Astrocyte (in vitro differentiated cells and primary cell): ENCODE measurements around the gene ESYT3. TPM values are rescaled to one million over a fixed set of nuclear protein-coding genes. Genes with fewer than 3 reads are reported as not detected.

Experiments
- DNase-seq: peaks from one replicate; pipeline ENCODE4 v3.0.0-alpha.2; 2010; ENCODE audit warnings: low read depth
- FAIRE-seq: peaks from 2 replicates; lab custom pipeline; 2011; peaks lifted over from hg19 to GRCh38; lab: Jason Lieb, UNC
- H2AFZ ChIP-seq: 2 replicates; pipeline ENCODE4 v1.6.0; 2012; ENCODE audit warnings: low read depth, low read length, inconsistent platforms
- H3K27ac ChIP-seq: 2 replicates; pipeline ENCODE4 v1.5.1; 2011; ENCODE audit warnings: low read depth, low read length, inconsistent platforms
- H3K27me3 ChIP-seq: 2 replicates; pipeline ENCODE4 v1.6.0; 2011; ENCODE audit warnings: low read length, inconsistent platforms; ENCODE audit not compliant: insufficient read depth
- H3K36me3 ChIP-seq: 2 replicates; pipeline ENCODE4 v1.5.1; 2011; ENCODE audit warnings: low read length, inconsistent platforms; ENCODE audit not compliant: insufficient read depth
- H3K4me1 ChIP-seq: 2 replicates; pipeline ENCODE4 v1.5.1; 2011; ENCODE audit warnings: low read length, inconsistent platforms; ENCODE audit not compliant: insufficient read depth
- H3K4me2 ChIP-seq: 2 replicates; pipeline ENCODE4 v1.6.0; 2012; ENCODE audit warnings: low read length, inconsistent platforms
- H3K4me3 ChIP-seq: 2 replicates; pipeline ENCODE4 v1.5.1; 2011; ENCODE audit warnings: low read depth, mild to moderate bottlenecking, low read length, inconsistent platforms; ENCODE audit not compliant: insufficient read depth
- H3K79me2 ChIP-seq: 2 replicates; pipeline ENCODE4 v1.6.0; 2012; ENCODE audit warnings: mild to moderate bottlenecking, low read length, inconsistent platforms; ENCODE audit not compliant: insufficient read depth
- H3K9ac ChIP-seq: 2 replicates; pipeline ENCODE4 v1.6.0; 2012; ENCODE audit warnings: mild to moderate bottlenecking, low read length, inconsistent platforms
- H3K9me3 ChIP-seq: 2 replicates; pipeline ENCODE4 v1.5.1; 2012; ENCODE audit warnings: low read depth, mild to moderate bottlenecking, low read length, inconsistent platforms; ENCODE audit not compliant: insufficient read depth
- H4K20me1 ChIP-seq: 2 replicates; pipeline ENCODE4 v1.6.0; 2012; ENCODE audit warnings: low read length, inconsistent platforms; ENCODE audit not compliant: insufficient read depth
- H3K27ac Mint-ChIP-seq: one replicate; pipeline ENCODE4 v1.8.0; 2021; ENCODE audit warnings: mild to moderate bottlenecking, mixed read lengths; ENCODE audit not compliant: unreplicated experiment
- H3K27me3 Mint-ChIP-seq: one replicate; pipeline ENCODE4 v1.8.0; 2021; ENCODE audit warnings: low read depth, mixed read lengths; ENCODE audit not compliant: unreplicated experiment
- H3K36me3 Mint-ChIP-seq: one replicate; pipeline ENCODE4 v1.8.0; 2021; ENCODE audit warnings: low read depth, mixed read lengths; ENCODE audit not compliant: unreplicated experiment
- H3K4me1 Mint-ChIP-seq: one replicate; pipeline ENCODE4 v1.8.0; 2021; ENCODE audit warnings: low read depth, mixed read lengths; ENCODE audit not compliant: unreplicated experiment
- H3K4me3 Mint-ChIP-seq: one replicate; pipeline ENCODE4 v1.8.0; 2021; ENCODE audit warnings: mild to moderate bottlenecking, moderate library complexity, mixed read lengths; ENCODE audit not compliant: unreplicated experiment
- H3K9me3 Mint-ChIP-seq: one replicate; pipeline ENCODE4 v1.8.0; 2021; ENCODE audit warnings: mild to moderate bottlenecking, mixed read lengths; ENCODE audit not compliant: unreplicated experiment
- CTCF ChIP-seq: IDR thresholded peaks from 2 replicates; pipeline ENCODE4 v1.5.1; 2011; ENCODE audit warnings: low read depth, mild to moderate bottlenecking, inconsistent platforms, low read length, moderate library complexity; ENCODE audit not compliant: insufficient read depth
- EZH2 ChIP-seq: IDR thresholded peaks from 2 replicates; pipeline ENCODE4 v1.6.1; 2012; ENCODE audit warnings: mild to moderate bottlenecking, low read length, inconsistent platforms; ENCODE audit not compliant: insufficient read depth
- total RNA-seq: library from RNA; stranded (reverse); gene quantifications from 2 replicates; pipeline ENCODE4 v1.2.1, GENCODE V29; 2021

Gene ESYT3
- total RNA-seq, 1 donor from 2014 or later = 2.0 TPM

- Histone ChIP-seq H3K4me3 (no peak overlapping the region), H3K9ac (no peak overlapping the region), H2AFZ (no peak overlapping the region), H3K4me2 (no peak overlapping the region), H3K4me1 (peaks cover 13% of the 10 kb centered on the region), H4K20me1 (no peaks in the 10 kb centered on the region), H3K36me3 (no peaks in the 10 kb centered on the region), H3K27me3 (no peaks in the 10 kb centered on the region), H3K27ac (no peak overlapping the region), H3K9me3 (no peaks in the 10 kb centered on the region), H3K79me2 (no peaks in the 10 kb centered on the region)
- DNase-seq (no peak), FAIRE-seq (no peak)
- H3K4me3 Mint-ChIP-seq = no peak overlapping the region
- no peaks in the 10 kb centered on the region for H3K27me3 Mint-ChIP-seq
- H3K27ac Mint-ChIP-seq = no peak overlapping the region
- H3K36me3 Mint-ChIP-seq = no peaks in the 10 kb centered on the region
- no peaks in the 10 kb centered on the region for H3K9me3 Mint-ChIP-seq
- H3K4me1 Mint-ChIP-seq = peaks cover 49% of the 10 kb centered on the region
- TF ChIP-seq CTCF (no peak), EZH2 (no peak)
Measured at GRCh38 chr3:138445236-138445635, 10.8 kb downstream of the ESYT3 start.

DNA sequence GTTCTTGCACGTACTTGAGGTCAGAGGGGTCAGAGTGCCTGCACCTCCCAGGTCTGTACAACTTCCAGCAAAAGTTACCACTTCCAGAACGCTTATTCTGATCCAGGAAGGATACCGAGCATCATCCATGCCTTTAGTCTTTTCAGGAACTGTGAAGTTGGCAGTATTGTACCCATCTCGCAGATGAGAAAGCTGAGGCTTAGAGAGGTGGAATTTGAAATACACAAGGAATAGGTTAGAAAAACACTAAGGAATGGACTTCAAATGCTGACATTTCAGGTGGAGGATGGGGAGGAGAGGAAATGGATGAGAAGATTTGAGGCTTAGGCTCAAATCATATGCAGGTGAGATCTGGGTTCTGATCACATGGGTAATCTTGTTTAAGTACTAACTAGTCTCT lies 11.2 kb downstream of the ESYT3 start:
- H3K27me3 ChIP-seq = no peaks in the 10 kb centered on the region
- Mint-ChIP-seq H3K4me3 (no peak overlapping the region), H3K4me1 (peaks cover 44% of the 10 kb centered on the region), H3K9me3 (no peaks in the 10 kb centered on the region), H3K27ac (no peak overlapping the region), H3K27me3 (peaks cover 1% of the 10 kb centered on the region), H3K36me3 (no peaks in the 10 kb centered on the region)
- H3K79me2 ChIP-seq = no peaks in the 10 kb centered on the region
- H2AFZ ChIP-seq = no peak overlapping the region
- TF ChIP-seq EZH2 (no peak), CTCF (no peak)
- H3K9ac ChIP-seq = no peak overlapping the region
- no peaks in the 10 kb centered on the region for H3K9me3 ChIP-seq
- H3K4me3 ChIP-seq = no peak overlapping the region
- H3K27ac ChIP-seq = no peak overlapping the region
- no peaks in the 10 kb centered on the region for H3K36me3 ChIP-seq
- H4K20me1 ChIP-seq = no peaks in the 10 kb centered on the region
- H3K4me2 ChIP-seq = no peak overlapping the region
- DNase-seq (no peak), FAIRE-seq (no peak)
- peaks cover 13% of the 10 kb centered on the region for H3K4me1 ChIP-seq

DNA sequence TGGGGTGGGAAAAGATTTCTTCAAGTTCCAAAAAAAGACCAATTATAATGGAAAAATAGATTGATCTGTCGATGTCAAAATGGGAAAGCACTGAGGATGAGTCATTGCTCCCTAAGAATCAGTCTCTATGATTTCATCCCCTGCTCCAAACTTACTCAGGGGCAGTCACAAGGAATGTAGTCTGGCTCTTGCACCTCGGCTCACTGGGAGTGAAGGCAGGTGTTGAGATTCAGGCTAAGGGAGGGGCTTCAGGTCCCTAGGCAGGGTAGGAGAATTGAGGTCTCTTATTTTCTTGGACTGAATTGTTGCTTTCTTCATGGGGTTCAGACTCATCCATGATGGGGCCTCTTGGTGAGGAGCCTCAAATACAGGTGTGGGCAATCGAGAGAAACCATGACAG lies 14.2 kb downstream of the ESYT3 start:
- H4K20me1 ChIP-seq = no peaks in the 10 kb centered on the region
- FAIRE-seq (no peak), DNase-seq (no peak)
- H3K27ac ChIP-seq = no peak overlapping the region
- Mint-ChIP-seq H3K27ac (no peak overlapping the region), H3K36me3 (no peaks in the 10 kb centered on the region), H3K4me1 (peaks cover 20% of the 10 kb centered on the region), H3K4me3 (no peak overlapping the region), H3K9me3 (peaks cover 3% of the 10 kb centered on the region), H3K27me3 (peaks cover 6% of the 10 kb centered on the region)
- H3K79me2 ChIP-seq = no peaks in the 10 kb centered on the region
- H3K9ac ChIP-seq = no peak overlapping the region
- H2AFZ ChIP-seq = no peak overlapping the region
- no peaks in the 10 kb centered on the region for H3K27me3 ChIP-seq
- H3K4me3 ChIP-seq = no peak overlapping the region
- no peaks in the 10 kb centered on the region for H3K9me3 ChIP-seq
- TF ChIP-seq CTCF (no peak), EZH2 (no peak)
- no peak overlapping the region for H3K4me2 ChIP-seq
- no peaks in the 10 kb centered on the region for H3K4me1 ChIP-seq
- no peaks in the 10 kb centered on the region for H3K36me3 ChIP-seq
